Activated CD8-positive, alpha-beta memory T cell treated with anti-CD3 and anti-CD28 coated beads, Interleukin-2, amount 50 U/mL, for 4 hours (primary cell): ENCODE results near the gene SLC6A16.
"Not testable (repeated sequence)": the region's sequence is repeated elsewhere in the genome, so short reads cannot be mapped to it uniquely, and the experiment has no call there.

Source experiments
- DNase-seq: peaks from one replicate; pipeline ENCODE4 v3.0.0-alpha.2; 2020

Gene SLC6A16

DNA sequence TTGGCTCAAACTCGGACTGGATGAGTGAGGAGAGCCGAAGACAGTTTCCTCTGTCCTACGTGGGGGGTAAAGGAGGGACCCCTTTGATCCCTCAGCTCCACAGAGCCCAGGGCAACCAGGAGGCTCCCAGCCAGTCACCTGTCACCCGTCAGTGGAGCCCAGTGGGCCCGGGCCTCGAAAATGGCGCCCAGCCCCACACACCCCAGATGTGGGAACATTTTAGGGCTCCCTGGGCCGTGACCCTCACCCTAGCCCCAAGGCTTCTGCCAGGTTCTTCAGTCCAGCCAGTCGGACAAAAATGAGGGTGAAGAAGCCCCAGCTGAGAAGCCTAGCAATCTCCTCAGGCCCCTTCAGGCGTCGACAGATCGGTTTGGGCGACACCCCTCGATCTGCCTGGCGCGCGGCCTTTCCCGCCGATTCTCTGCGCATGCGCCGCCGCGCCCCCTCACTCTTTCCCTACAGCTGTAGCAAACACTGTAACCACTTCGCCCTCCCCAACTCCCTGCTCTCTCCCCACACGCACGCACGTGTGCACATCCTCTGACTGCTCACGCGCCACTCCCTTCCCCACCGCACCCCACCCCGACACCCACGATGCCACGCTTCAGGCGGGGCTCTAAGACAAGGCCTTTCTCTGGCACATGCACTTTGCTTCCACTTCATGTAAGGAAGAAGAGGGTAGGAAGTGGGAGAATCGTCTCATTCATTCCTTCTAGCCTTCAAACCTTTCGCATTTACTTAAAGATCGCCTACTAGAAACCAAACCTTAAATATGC lies at the start of gene SLC6A16:
SLC6A16 (minus strand) TSS at position 391 of the 776 bp plus-strand sequence. CDS start 13,844 bp downstream, outside the sequence.
- DNase-seq, result no peak

DNA sequence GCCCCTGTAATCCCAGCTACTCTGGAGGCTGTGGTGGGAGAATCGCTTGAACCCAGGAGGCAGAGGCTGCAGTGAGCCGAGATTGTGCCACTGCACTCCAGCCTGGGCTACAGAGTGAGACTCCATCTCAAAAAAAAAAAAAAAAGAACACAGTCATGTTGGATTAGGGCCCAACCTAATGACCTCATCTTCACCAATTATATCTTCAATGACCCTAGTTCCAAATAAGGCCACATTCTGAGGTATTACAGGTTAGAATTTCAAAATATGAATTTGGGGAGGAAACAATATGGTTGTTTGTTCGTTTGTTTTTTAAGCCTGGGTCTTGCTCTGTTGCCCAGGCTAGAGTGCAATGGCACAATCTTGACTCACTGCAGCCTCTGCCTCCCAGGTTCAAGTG lies 48.2 kb upstream of the SLC6A16 start:
- not testable (repeated sequence) for DNase-seq

DNA sequence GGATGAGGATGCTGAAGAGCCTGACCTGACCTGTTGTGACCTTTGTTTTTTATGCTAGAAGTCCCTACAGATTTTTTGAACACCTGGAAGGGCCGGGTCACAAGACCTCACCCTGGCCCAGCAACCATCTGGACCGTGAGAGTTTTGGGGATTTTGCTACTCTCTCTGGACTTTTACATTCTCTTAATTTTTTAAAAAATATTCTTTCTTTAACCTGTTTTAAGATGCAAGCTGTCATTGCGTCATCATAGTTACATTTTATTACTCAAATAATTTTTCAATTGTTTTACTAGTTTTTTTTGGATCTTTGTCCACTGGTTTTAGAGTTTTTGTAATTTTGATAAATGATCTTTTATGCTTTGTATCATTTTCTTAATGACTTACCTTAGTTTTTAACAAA lies 46.2 kb upstream of the SLC6A16 start:
- no peak for DNase-seq

GRCh38 chr19:49368711-49369358 lies 43.8 kb upstream of the SLC6A16 start:
- no peak for DNase-seq

GRCh38 chr19:49366110-49366509 lies 41.1 kb upstream of the SLC6A16 start:
- DNase-seq, result no peak

GRCh38 chr19:49364083-49364737 lies 39.2 kb upstream of the SLC6A16 start:
- no peak for DNase-seq

- peak; percentile 59 for DNase-seq
Observed at GRCh38 chr19:49363268-49364082, 38.5 kb upstream of the SLC6A16 start, which contains the start of gene DKKL1. Gene DKKL1, plus strand, starts transcription at chr19:49363877. Its CDS starts 122 bp downstream, at chr19:49363999.

GRCh38 chr19:49362929-49363267 lies 37.9 kb upstream of the SLC6A16 start:
- no peak for DNase-seq

DNA sequence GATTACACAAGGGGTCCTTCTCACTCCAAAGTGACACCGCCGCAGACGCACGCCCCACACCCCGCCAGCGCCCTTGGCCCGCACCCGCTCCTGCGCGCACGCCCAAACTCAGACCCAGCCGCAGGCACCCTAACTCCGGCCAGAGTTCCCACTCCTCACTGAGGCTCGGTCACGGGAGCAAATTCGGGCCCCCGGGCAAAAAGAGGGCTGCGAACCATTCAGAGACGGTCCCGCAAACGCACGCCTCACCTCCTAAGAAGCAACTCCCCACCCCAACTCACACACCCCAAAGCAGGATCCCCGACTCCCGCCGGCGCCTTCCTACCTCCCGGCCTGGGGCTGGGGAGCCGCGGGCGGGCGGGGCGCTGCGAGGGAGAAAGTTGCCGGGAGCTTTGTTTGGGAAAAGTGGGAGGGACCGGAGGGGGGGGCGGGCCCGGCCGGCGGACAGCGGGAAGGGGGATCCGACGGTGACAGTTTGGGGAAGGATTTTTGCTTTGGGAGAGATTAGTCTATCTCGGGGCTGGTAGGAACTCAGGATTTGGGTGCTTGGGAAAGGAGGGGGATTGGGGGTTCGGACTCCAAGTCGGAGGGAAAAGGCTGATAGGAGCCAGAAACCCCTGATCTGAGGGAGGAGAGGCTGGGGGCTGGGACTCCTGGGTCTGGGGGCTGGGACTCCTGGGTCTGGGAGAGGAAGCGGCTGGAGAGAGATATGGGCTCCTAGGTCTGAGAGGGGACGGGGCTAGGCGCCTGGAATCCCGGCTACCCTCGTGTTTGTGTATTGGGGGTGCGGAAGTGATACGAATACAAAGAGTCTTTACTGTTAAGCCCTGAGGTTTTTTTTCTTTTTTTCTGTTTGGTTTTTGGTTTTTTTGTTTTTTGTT lies 37.3 kb upstream of the SLC6A16 start, which contains the start of gene TEAD2:
TEAD2 (minus strand) TSS at position 369 of the 881 bp plus-strand sequence. CDS start 2,341 bp downstream, outside the sequence.
- DNase-seq, result no peak

DNA sequence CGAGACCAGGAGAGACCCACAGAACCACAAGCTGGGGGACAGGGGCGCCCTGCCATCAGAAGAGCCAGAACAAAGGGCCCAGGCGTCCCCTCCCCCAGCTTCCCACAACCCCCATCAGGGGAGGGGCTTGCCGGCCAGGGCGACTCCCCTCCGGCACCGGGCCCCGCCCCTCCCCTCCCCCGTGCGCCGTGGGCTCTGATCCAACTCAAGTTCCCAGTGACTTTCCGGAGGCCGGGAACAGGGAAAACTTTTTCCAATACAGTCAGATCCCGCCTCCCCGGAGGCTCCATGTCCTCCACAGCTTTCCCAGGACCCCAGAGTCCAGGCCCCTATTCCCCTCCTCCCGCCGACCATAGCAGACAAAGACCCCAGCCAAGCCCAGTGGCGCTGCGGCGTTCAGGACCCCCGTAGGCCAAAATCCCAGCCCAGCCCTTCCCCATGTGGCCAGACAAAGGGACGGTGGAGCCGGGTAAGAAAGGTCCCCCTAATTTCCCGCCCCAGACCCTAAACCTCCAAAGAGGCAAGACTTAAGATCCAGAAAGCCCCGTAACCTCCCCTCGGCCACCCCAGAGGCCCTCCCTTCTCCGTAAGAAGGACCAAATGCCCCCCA lies 36.6 kb upstream of the SLC6A16 start:
- no peak for DNase-seq

GRCh38 chr19:49359851-49360820 lies 35.1 kb upstream of the SLC6A16 start:
- no peak for DNase-seq

DNA sequence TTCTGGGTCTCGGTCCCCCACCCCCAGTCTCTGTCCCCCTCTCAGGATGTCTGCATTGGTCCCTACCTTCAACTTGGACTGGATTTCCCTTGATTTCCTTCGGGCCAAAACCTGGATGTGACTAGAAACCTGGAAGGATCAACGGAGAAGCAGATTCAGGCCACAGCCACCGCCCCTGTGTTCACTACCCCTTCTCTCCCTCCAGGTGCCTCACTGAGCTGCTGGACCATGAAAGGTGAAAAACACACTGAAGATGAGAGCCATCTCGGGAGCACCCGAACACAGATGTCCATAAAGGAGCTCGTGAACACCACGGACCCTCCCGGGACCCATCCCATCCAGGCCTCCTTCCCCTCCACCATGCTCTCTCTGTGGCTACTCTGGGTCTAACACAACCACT lies 32.2 kb upstream of the SLC6A16 start:
- no peak for DNase-seq

DNA sequence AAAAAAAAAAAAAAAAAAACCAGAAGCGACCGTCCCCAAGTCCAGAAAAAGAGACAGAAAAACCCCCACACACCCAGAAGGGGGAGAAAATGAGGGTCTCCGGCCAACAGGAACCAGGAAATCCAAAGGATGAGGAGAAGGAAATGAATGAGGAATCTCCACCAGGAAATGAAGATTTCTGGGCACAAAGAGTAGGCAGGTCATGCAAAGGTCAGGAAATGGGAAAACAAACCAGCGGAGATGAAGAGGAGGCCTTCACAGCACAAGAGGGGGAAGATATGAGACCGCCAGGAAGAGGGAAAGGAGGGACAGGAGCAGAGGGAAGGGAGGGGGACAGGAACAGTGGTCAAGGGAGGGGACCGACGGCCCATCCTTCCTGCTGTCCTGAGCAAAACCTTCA lies 31.4 kb upstream of the SLC6A16 start:
- DNase-seq, result no peak

GRCh38 chr19:49355909-49356353 lies 30.9 kb upstream of the SLC6A16 start:
- no peak for DNase-seq

GRCh38 chr19:49349567-49349966 lies 24.6 kb upstream of the SLC6A16 start:
- DNase-seq, result no peak

DNA sequence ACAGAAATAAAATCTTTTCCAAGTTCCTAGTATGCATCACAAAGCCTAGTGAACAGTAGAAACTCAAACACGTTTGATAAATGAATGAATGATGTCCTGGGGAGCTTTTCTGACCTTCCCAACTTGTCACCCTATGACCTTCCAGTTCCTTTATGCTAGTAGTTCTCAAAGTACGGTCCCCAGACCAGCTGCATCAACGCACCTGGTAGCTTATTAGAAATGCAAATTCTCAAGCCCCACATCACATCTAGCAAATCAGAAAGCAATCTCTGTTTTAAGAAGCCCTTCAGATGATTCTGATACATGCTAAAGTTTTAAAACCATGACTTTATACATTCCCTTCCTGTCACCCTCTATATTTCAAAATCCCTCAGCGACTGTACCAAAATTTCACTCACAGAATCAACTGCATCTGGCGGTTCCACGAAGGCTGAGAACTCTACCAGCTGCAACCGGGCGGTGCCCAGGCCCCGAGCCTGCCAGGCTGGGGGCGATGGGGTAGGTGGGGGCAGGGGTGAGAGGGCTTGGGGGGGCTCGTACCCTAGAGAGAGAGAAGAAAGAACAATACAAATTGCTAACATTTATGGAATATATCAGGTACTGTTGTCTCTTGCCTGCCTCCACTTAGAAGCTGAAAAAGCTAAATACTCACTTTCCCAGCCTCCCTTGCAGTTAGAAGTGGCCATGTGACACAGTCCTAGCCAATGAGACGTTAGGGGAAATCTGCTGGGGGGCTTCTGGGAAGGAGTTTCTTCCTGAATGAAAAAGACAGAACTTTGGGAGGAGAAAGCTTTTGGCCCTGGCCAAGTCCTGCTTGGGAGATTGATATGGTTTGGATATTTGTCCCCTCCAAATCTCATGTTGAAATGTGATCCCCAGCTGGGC lies 23.6 kb upstream of the SLC6A16 start:
- no peak for DNase-seq

DNA sequence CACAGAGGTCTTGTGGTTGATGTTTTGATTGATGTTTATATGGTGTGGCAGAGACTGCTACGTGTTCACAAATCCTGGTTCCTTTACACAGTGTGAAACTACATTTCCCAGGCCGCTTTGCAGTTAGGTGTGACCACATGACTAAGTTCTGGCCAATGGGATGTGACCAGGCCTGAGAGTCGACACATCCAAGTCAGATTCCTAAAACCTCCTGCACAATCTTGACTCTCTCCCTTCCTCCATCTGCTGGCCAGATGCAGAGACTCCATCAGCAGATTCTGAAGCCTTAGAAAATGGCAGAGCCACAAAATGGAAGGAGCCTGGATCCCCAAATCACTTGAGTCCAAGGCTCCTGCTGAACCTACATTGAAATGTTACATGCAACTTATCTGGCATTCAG lies 22.8 kb upstream of the SLC6A16 start:
- DNase-seq, result no peak

GRCh38 chr19:49347191-49347590 lies 22.2 kb upstream of the SLC6A16 start:
- no peak for DNase-seq
